ENCODE measurements around the gene SLC2A1. TPM values are rescaled to one million over a fixed set of nuclear protein-coding genes. Genes with fewer than 3 reads are reported as not detected.

SLC2A1 gene
- total and polyA plus RNA-seq, 2 of the 13 experiments (the other 11 are each of a cell fraction or from before 2014, with no cell fraction given): 125 to 423 TPM

DNA sequence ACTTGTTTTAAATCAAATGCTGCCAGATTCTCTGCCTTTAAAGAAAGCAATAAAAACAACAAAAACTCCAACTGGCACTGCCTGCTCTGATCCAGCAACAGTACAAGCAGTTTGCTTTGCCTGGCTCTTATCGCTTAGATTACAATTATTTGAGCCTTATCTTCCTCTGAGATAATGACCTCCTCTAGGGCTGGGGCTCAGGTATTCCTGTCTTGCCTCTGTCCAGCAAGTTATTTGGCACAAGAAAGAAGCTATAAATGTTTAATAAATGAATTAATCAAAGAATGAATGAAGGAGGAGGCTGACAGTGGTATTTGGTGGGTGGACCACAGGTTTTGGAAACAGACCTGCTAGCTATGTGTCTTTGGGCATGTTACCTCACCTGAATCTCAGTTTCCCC, 6.7 kb upstream of the SLC2A1 start (continued):
- TF ChIP-seq, protein P1, sequence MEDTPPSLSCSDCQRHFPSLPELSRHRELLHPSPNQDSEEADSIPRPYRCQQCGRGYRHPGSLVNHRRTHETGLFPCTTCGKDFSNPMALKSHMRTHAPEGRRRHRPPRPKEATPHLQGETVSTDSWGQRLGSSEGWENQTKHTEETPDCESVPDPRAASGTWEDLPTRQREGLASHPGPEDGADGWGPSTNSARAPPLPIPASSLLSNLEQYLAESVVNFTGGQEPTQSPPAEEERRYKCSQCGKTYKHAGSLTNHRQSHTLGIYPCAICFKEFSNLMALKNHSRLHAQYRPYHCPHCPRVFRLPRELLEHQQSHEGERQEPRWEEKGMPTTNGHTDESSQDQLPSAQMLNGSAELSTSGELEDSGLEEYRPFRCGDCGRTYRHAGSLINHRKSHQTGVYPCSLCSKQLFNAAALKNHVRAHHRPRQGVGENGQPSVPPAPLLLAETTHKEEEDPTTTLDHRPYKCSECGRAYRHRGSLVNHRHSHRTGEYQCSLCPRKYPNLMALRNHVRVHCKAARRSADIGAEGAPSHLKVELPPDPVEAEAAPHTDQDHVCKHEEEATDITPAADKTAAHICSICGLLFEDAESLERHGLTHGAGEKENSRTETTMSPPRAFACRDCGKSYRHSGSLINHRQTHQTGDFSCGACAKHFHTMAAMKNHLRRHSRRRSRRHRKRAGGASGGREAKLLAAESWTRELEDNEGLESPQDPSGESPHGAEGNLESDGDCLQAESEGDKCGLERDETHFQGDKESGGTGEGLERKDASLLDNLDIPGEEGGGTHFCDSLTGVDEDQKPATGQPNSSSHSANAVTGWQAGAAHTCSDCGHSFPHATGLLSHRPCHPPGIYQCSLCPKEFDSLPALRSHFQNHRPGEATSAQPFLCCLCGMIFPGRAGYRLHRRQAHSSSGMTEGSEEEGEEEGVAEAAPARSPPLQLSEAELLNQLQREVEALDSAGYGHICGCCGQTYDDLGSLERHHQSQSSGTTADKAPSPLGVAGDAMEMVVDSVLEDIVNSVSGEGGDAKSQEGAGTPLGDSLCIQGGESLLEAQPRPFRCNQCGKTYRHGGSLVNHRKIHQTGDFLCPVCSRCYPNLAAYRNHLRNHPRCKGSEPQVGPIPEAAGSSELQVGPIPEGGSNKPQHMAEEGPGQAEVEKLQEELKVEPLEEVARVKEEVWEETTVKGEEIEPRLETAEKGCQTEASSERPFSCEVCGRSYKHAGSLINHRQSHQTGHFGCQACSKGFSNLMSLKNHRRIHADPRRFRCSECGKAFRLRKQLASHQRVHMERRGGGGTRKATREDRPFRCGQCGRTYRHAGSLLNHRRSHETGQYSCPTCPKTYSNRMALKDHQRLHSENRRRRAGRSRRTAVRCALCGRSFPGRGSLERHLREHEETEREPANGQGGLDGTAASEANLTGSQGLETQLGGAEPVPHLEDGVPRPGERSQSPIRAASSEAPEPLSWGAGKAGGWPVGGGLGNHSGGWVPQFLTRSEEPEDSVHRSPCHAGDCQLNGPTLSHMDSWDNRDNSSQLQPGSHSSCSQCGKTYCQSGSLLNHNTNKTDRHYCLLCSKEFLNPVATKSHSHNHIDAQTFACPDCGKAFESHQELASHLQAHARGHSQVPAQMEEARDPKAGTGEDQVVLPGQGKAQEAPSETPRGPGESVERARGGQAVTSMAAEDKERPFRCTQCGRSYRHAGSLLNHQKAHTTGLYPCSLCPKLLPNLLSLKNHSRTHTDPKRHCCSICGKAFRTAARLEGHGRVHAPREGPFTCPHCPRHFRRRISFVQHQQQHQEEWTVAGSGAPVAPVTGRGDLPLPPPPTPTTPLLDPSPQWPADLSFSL (CRISPR knock-in tag; IDR thresholded peaks at IDR 0.05): no peak
- TF ChIP-seq ZNF160 (CRISPR knock-in tag; IDR thresholded peaks at IDR 0.05) (no peak), ZNF589 (CRISPR knock-in tag; conservative IDR thresholded peaks at IDR 0.05) (no peak), ZNF292 (CRISPR knock-in tag; IDR thresholded peaks at IDR 0.05; ENCODE audit: borderline replicate concordance, low read depth) (no peak), SMAD1 (CRISPR knock-in tag; IDR thresholded peaks at IDR 0.05; ENCODE audit: borderline replicate concordance, low read depth) (no peak), SOX6 (IDR thresholded peaks at IDR 0.05) (no peak), SOX6 (CRISPR knock-in tag; IDR thresholded peaks at IDR 0.05) (no peak), TBP (CRISPR knock-in tag; IDR thresholded peaks at IDR 0.05) (no peak), PAF1 (CRISPR knock-in tag; IDR thresholded peaks at IDR 0.05) (no peak)
